Endothelial cell of umbilical vein (primary cell): ENCODE data around the gene FANCE. TPM values are rescaled to one million over a fixed set of nuclear protein-coding genes. Genes with fewer than 3 reads are reported as not detected.

Source experiments
- BruUV-seq: library from RNA; stranded (reverse); fragments of 400-500 nt; replicated peaks from 2 replicates; lab custom pipeline; 2021; lab: Mats Ljungman, UMichigan
- CTCF ChIA-PET: fragments of 300-600, 350-600 bp; sonication (Branson Sonifier 250); formaldehyde crosslinking; loops from one replicate; lab custom pipeline; 2021; ENCODE audit warnings: antibody characterized with exemption, inconsistent platforms; lab: Charles Lee
- POLR2A ChIA-PET: fragments of 300-600, 350-600 bp; sonication (Branson Sonifier 250); formaldehyde crosslinking; loops from one replicate; lab custom pipeline; 2021; ENCODE audit warnings: antibody characterized with exemption, inconsistent platforms; lab: Charles Lee
- DNase-seq: peaks from one replicate; pipeline ENCODE4 v3.0.0-alpha.2; 2011; ENCODE audit warnings: low read depth, low spot score
- FAIRE-seq: peaks from 2 replicates; lab custom pipeline; 2011; peaks lifted over from hg19 to GRCh38; lab: Jason Lieb, UNC
- H2AFZ ChIP-seq: 2 replicates; pipeline ENCODE4 v1.6.0; 2012; ENCODE audit warnings: low read depth, low read length, control low read depth, inconsistent platforms
- H3K27ac ChIP-seq: 2 replicates; pipeline ENCODE4 v1.5.1; 2011; ENCODE audit warnings: low read depth, mild to moderate bottlenecking, control low read depth, low read length, moderate library complexity; ENCODE audit not compliant: insufficient read depth
- H3K27me3 ChIP-seq, 2 experiments: 2 replicates each; pipeline versions ENCODE4 v1.6.0 to v1.6.1; 2011; ENCODE audit warnings: low read length in 2 of 2, mixed read lengths in 1 of 2; ENCODE audit not compliant: control insufficient read depth in 2 of 2, insufficient read depth in 2 of 2
- H3K36me3 ChIP-seq, 2 experiments: 2 replicates in 1 of 2; 3 replicates in 1 of 2; pipeline ENCODE4 v1.5.1; 2011; ENCODE audit warnings: low read length in 2 of 2, mild to moderate bottlenecking in 1 of 2, moderate library complexity in 1 of 2; ENCODE audit not compliant: control insufficient read depth in 2 of 2, insufficient read depth in 2 of 2; ENCODE audit errors: extremely low read depth in 1 of 2
- H3K4me1 ChIP-seq: 3 replicates; pipeline ENCODE4 v1.5.1; 2011; ENCODE audit warnings: mild to moderate bottlenecking, low read length; ENCODE audit not compliant: control insufficient read depth, insufficient read depth; ENCODE audit errors: extremely low read depth
- H3K4me2 ChIP-seq: 2 replicates; pipeline ENCODE4 v1.6.1; 2011; ENCODE audit warnings: low read length, control low read depth, mixed read lengths; ENCODE audit not compliant: insufficient read depth
- H3K4me3 ChIP-seq, 3 experiments: fragments of 200-600 bp in 1 of 3; sonication (generic), shearing (Covaris generic) in 1 of 3; replicated peaks in 1 of 3; 2 replicates each; pipeline ENCODE4 v1.5.1; 2011 to 2016; ENCODE audit warnings: control low read depth in 3 of 3, low read length in 3 of 3, mild to moderate bottlenecking in 2 of 3, inconsistent platforms in 1 of 3, low read depth in 1 of 3, moderate library complexity in 1 of 3; ENCODE audit not compliant: insufficient read depth in 1 of 3
- H3K79me2 ChIP-seq: 2 replicates; pipeline ENCODE4 v1.6.0; 2012; ENCODE audit warnings: low read length, inconsistent platforms; ENCODE audit not compliant: control insufficient read depth, insufficient read depth
- H3K9ac ChIP-seq: replicated peaks from 2 replicates; pipeline ENCODE3; 2011; ENCODE audit warnings: low read length, control low read depth; ENCODE audit not compliant: insufficient read depth; ENCODE audit errors: extremely low read depth
- H3K9me1 ChIP-seq: replicated peaks from 3 replicates; pipeline ENCODE4 v1.6.0; 2011; ENCODE audit warnings: mild to moderate bottlenecking, low read length; ENCODE audit not compliant: control insufficient read depth, insufficient read depth; ENCODE audit errors: extremely low read depth
- H3K9me3 ChIP-seq: replicated peaks from 2 replicates; pipeline ENCODE4 v1.5.1; 2012; ENCODE audit warnings: low read length, inconsistent platforms; ENCODE audit not compliant: control insufficient read depth, insufficient read depth
- H4K20me1 ChIP-seq: replicated peaks from 2 replicates; pipeline ENCODE3; 2011; ENCODE audit warnings: mild to moderate bottlenecking, low read length; ENCODE audit not compliant: control insufficient read depth, insufficient read depth; ENCODE audit errors: extremely low read depth
- CTCF ChIP-seq, 2 donors: IDR thresholded peaks; 1 replicate in 1 of 2; 2 replicates in 1 of 2; pipeline ENCODE4 v1.5.1; 2011; ENCODE audit warnings: low read length in 2 of 2, mild to moderate bottlenecking in 2 of 2, moderate library complexity in 2 of 2, control low read depth in 1 of 2, inconsistent platforms in 1 of 2, low read depth in 1 of 2; ENCODE audit not compliant: insufficient read depth in 1 of 2; ENCODE audit errors: extremely low read depth in 1 of 2
- EZH2 ChIP-seq: IDR thresholded peaks from 2 replicates; pipeline ENCODE4 v1.6.1; 2012; ENCODE audit warnings: borderline replicate concordance, low read depth, mild to moderate bottlenecking, moderate library complexity, low read length, inconsistent platforms; ENCODE audit not compliant: severe bottlenecking
- FOS ChIP-seq: IDR thresholded peaks from 2 replicates; pipeline ENCODE4 v1.6.1; 2011; ENCODE audit warnings: mild to moderate bottlenecking, low read length, moderate library complexity, borderline replicate concordance; ENCODE audit not compliant: insufficient read depth
- GATA2 ChIP-seq: IDR thresholded peaks from 2 replicates; pipeline ENCODE4 v1.7.0; 2011; ENCODE audit warnings: low read depth, mild to moderate bottlenecking, moderate library complexity, mixed read lengths, low read length; ENCODE audit not compliant: insufficient read length, insufficient read depth
- MAX ChIP-seq: IDR thresholded peaks from 2 replicates; pipeline ENCODE4 v1.6.1; 2011; ENCODE audit not compliant: insufficient read depth, insufficient read length
- MYC ChIP-seq: IDR thresholded peaks from one replicate; pipeline ENCODE4 v1.6.1; 2011; ENCODE audit warnings: mild to moderate bottlenecking, low read depth, low read length
- POLR2A ChIP-seq: IDR thresholded peaks from 2 replicates; pipeline ENCODE4 v1.6.1; 2012; ENCODE audit warnings: low read depth, mild to moderate bottlenecking, control low read depth, low read length
- POLR2AphosphoS5 ChIP-seq: IDR thresholded peaks from 2 replicates; pipeline ENCODE4 v1.6.1; 2012; ENCODE audit warnings: low read depth, mild to moderate bottlenecking, control low read depth, low read length, moderate library complexity; ENCODE audit not compliant: insufficient read depth
- dilution Hi-C: fragments of 300-500 bp; cut with MboI; formaldehyde crosslinking; loops from one replicate; pipeline ENCODE4 v1.15.0; 2019; ENCODE audit warnings: low sequenced_read_pairs; ENCODE audit not compliant: extremely low pct_ligation_motif_present
- intact Hi-C: fragments of 100-400 bp; cut with micrococcal nuclease; formaldehyde crosslinking; loops from one replicate; pipeline ENCODE4 v1.10.0; 2022
- polyA plus RNA-seq, 4 experiments: library from polyadenylated mRNA; depleted of rRNA in 3 of 4; stranded (reverse) in 3 of 4; unstranded in 1 of 4; fragments of >200 nt; gene quantifications; 2 replicates each; pipeline versions ENCODE4 v1.2.1 to v1.2.3, GENCODE V29; 2011 to 2012; ENCODE audit warnings: missing spikeins in 1 of 4
- total RNA-seq: library from RNA; stranded (reverse); gene quantifications from 2 replicates; pipeline ENCODE4 v1.2.3, GENCODE V29; 2021

FANCE gene
- total and polyA plus RNA-seq, 2 donors (not counting 3 experiments of a cell fraction or from before 2014, with no cell fraction given): 9.1 to 12.7 TPM

- H3K27me3 ChIP-seq: no peaks in the 10 kb centered on the region
- dilution Hi-C loops (no loop called here), intact Hi-C loops (no loop called here)
- H3K4me3 ChIP-seq: no peak overlapping the region
- no peak overlapping the region for H2AFZ ChIP-seq
- DNase-seq (no peak), FAIRE-seq (no peak)
- H3K27ac ChIP-seq: no peak overlapping the region
- no peaks in the 10 kb centered on the region for H3K9me1 ChIP-seq
- no peaks in the 10 kb centered on the region for H3K79me2 ChIP-seq
- H3K9ac ChIP-seq: no peak overlapping the region
- no TSS peak for BruUV-seq
- no peak overlapping the region for H3K4me2 ChIP-seq
- H3K4me1 ChIP-seq: no peaks in the 10 kb centered on the region
- no peaks in the 10 kb centered on the region for H4K20me1 ChIP-seq
- no peak for TF ChIP-seq GATA2
- no peak for TF ChIP-seq MAX
- no peak for TF ChIP-seq POLR2A
- no peak for TF ChIP-seq POLR2AphosphoS5
- TF ChIP-seq FOS: no peak
- TF ChIP-seq MYC: no peak
- no peak for TF ChIP-seq CTCF (IDR thresholded peaks at IDR 0.05; ENCODE audit: extremely low read depth in 1 of 2, insufficient read depth in 1 of 2, low read depth in 1 of 2, low read length in 2 of 2)
- no peak for TF ChIP-seq EZH2
- H3K9me3 ChIP-seq: no peaks in the 10 kb centered on the region
- ChIA-PET POLR2A (no interaction called here), CTCF (interaction anchor here (1.1 kb wide), 1 partner anchor 12 kb away, joined by 4 read pairs; no protein-coding TSS in a partner anchor)
- H3K36me3 ChIP-seq: peaks cover 3 to 7% of the 10 kb centered on the region in 2 experiments
Measured at GRCh38 chr6:35461270-35461669, 9.1 kb downstream of the FANCE start.
